Liver (tissue), 9 donors: ENCODE results near the gene SMOC2. TPM values are rescaled to one million over a fixed set of nuclear protein-coding genes. Genes with fewer than 3 reads are reported as not detected.

Experiments used
- DNase-seq: peaks from one replicate; pipeline ENCODE4 v3.0.0-alpha.2; 2017; ENCODE audit warnings: low spot score
- H3K27ac ChIP-seq, 2 donors: one replicate each; pipeline ENCODE4 v1.7.0; 2013; ENCODE audit warnings: inconsistent platforms in 2 of 2, low read length in 2 of 2, control low read depth in 1 of 2, low read depth in 1 of 2, mild to moderate bottlenecking in 1 of 2
- H3K27me3 ChIP-seq, 4 donors: one replicate each; pipeline versions ENCODE4 v1.6.1 to v1.7.0; 2013; ENCODE audit warnings: low read length in 3 of 4, inconsistent platforms in 1 of 4, mild to moderate bottlenecking in 1 of 4, moderate library complexity in 1 of 4; ENCODE audit not compliant: control insufficient read depth in 4 of 4, insufficient read depth in 4 of 4
- H3K36me3 ChIP-seq, 4 donors: one replicate each; pipeline versions ENCODE4 v1.6.1 to v1.7.0; 2013; ENCODE audit warnings: low read length in 3 of 4, mild to moderate bottlenecking in 3 of 4, low read depth in 1 of 4, moderate library complexity in 1 of 4; ENCODE audit not compliant: control insufficient read depth in 4 of 4, insufficient read depth in 3 of 4
- H3K4me1 ChIP-seq, 4 donors: one replicate each; pipeline versions ENCODE4 v1.6.1 to v1.7.0; 2013; ENCODE audit warnings: low read length in 3 of 4, mild to moderate bottlenecking in 3 of 4, moderate library complexity in 1 of 4; ENCODE audit not compliant: control insufficient read depth in 4 of 4, insufficient read depth in 4 of 4
- H3K4me3 ChIP-seq, 3 donors: one replicate each; pipeline versions ENCODE4 v1.6.1 to v1.7.0; 2013; ENCODE audit warnings: low read length in 3 of 3, control low read depth in 1 of 3, low read depth in 1 of 3, mild to moderate bottlenecking in 1 of 3
- H3K9ac ChIP-seq, 2 donors: one replicate each; pipeline ENCODE4 v1.7.0; 2013; ENCODE audit warnings: low read length in 2 of 2, mild to moderate bottlenecking in 2 of 2, moderate library complexity in 2 of 2, control low read depth in 1 of 2, low read depth in 1 of 2
- H3K9me3 ChIP-seq, 4 donors: one replicate each; pipeline versions ENCODE4 v1.6.1 to v1.7.0; 2013; ENCODE audit warnings: low read length in 3 of 4; ENCODE audit not compliant: control insufficient read depth in 4 of 4
- CTCF ChIP-seq: fragments of 150-350 bp; IDR thresholded peaks from 2 replicates; pipeline ENCODE4 v1.5.1; 2017; ENCODE audit warnings: improper control_type of control experiment, low read depth, low read length; ENCODE audit not compliant: missing input control
- EGR1 ChIP-seq, 2 donors: IDR thresholded peaks; 2 replicates each; pipeline ENCODE4 v1.6.1; 2016 to 2018; ENCODE audit warnings: antibody characterized with exemption in 2 of 2, low read depth in 2 of 2
- FOXA1 ChIP-seq: IDR thresholded peaks from 2 replicates; pipeline ENCODE4 v1.6.1; 2016; ENCODE audit warnings: antibody characterized with exemption
- FOXA2 ChIP-seq: IDR thresholded peaks from 2 replicates; pipeline ENCODE4 v1.6.1; 2016; ENCODE audit warnings: antibody characterized with exemption
- GABPA ChIP-seq, 2 donors: IDR thresholded peaks in 1 of 2; conservative IDR thresholded peaks in 1 of 2; 2 replicates each; pipeline ENCODE4 v1.6.1; 2016; ENCODE audit warnings: antibody characterized with exemption in 2 of 2, mild to moderate bottlenecking in 1 of 2, moderate library complexity in 1 of 2
- HNF4A ChIP-seq, 2 donors: conservative IDR thresholded peaks; 2 replicates each; pipeline ENCODE4 v1.6.1; 2016; ENCODE audit warnings: antibody characterized with exemption in 2 of 2, mild to moderate bottlenecking in 2 of 2
- HNF4G ChIP-seq: IDR thresholded peaks from 2 replicates; pipeline ENCODE4 v1.6.1; 2016; ENCODE audit warnings: antibody characterized with exemption
- JUND ChIP-seq, 2 donors: IDR thresholded peaks; 2 replicates each; pipeline ENCODE4 v1.6.1; 2016; ENCODE audit warnings: antibody characterized with exemption in 2 of 2
- NR2F2 ChIP-seq: IDR thresholded peaks from 2 replicates; pipeline ENCODE4 v1.6.1; 2016; ENCODE audit warnings: antibody characterized with exemption
- RAD21 ChIP-seq, 2 donors: IDR thresholded peaks; 2 replicates each; pipeline ENCODE4 v1.6.1; 2016; ENCODE audit warnings: antibody characterized with exemption in 2 of 2, mild to moderate bottlenecking in 2 of 2
- REST ChIP-seq: IDR thresholded peaks from 2 replicates; pipeline ENCODE4 v1.6.1; 2016; ENCODE audit warnings: antibody characterized with exemption, mild to moderate bottlenecking
- RXRA ChIP-seq, 2 donors: IDR thresholded peaks; 2 replicates each; pipeline ENCODE4 v1.6.1; 2017 to 2018; ENCODE audit warnings: antibody characterized with exemption in 2 of 2, mild to moderate bottlenecking in 1 of 2
- SP1 ChIP-seq: IDR thresholded peaks from 2 replicates; pipeline ENCODE4 v1.6.1; 2018; ENCODE audit warnings: antibody characterized with exemption, mild to moderate bottlenecking
- TAF1 ChIP-seq: conservative IDR thresholded peaks from 2 replicates; pipeline ENCODE4 v1.6.1; 2016; ENCODE audit warnings: antibody characterized with exemption, mild to moderate bottlenecking
- YY1 ChIP-seq: IDR thresholded peaks from 2 replicates; pipeline ENCODE4 v1.6.1; 2016; ENCODE audit warnings: antibody characterized with exemption, mild to moderate bottlenecking
- WGBS: extraction: QIAGEN DNeasy Blood & Tissue Kit; methylation state at CpG from one replicate; pipeline ENCODE4 v1.1.7; 2013; 5-methylcytosine and 5-hydroxymethylcytosine counted together
- polyA plus RNA-seq, 2 donors: library from polyadenylated mRNA; stranded (reverse) in 1 of 2; unstranded in 1 of 2; fragments of 200-250 nt in 1 of 2; fragments of >200 nt in 1 of 2; fragmentation: Nextera tagmentation in 1 of 2; extraction: Ambion mirVana in 1 of 2; gene quantifications; one replicate each; pipeline versions ENCODE4 v1.2.1 to v1.2.3, GENCODE V29; 2013 to 2015
- total RNA-seq, 2 donors: library from RNA; depleted of rRNA; stranded (reverse); fragments of >200 nt; gene quantifications; one replicate each; pipeline ENCODE4 v1.2.3, GENCODE V29; 2014
- TF ChIP-seq, protein P1 (sequence below): IDR thresholded peaks from 2 replicates; pipeline ENCODE4 v1.6.1; 2016; ENCODE audit warnings: antibody characterized with exemption
- TF ChIP-seq, protein P2 (sequence below): IDR thresholded peaks from 2 replicates; pipeline ENCODE4 v1.6.1; 2016; ENCODE audit warnings: antibody characterized with exemption
- TF ChIP-seq, protein P3 (sequence below): IDR thresholded peaks from 2 replicates; pipeline ENCODE4 v1.6.1; 2016; ENCODE audit warnings: antibody characterized with exemption
- donor health status: healthy.
- donor health status: healthy.
- donor health status: healthy.
- donor health status: healthy.
- donor health status: healthy.

SMOC2 gene
- total and polyA plus RNA-seq, 4 donors, result 0.23 to 1.9 (median 1.1) TPM

GRCh38 chr6:168434505-168434904 lies 6.5 kb upstream of the SMOC2 start:
- Histone ChIP-seq H3K4me1 (no peaks in the 10 kb centered on the region), H3K4me3 (no peak overlapping the region), H3K36me3 (no peaks in the 10 kb centered on the region), H3K27me3 (peaks cover 0 to 13% (median 3%) of the 10 kb centered on the region in 4 donors), H3K9ac (no peak overlapping the region), H3K27ac (no peak overlapping the region), H3K9me3 (no peaks in the 10 kb centered on the region)
- 76% methylated on average over 6 of the region's 6 CpGs for WGBS
- no peak for DNase-seq
- no peak for TF ChIP-seq YY1
- TF ChIP-seq, protein P1, sequence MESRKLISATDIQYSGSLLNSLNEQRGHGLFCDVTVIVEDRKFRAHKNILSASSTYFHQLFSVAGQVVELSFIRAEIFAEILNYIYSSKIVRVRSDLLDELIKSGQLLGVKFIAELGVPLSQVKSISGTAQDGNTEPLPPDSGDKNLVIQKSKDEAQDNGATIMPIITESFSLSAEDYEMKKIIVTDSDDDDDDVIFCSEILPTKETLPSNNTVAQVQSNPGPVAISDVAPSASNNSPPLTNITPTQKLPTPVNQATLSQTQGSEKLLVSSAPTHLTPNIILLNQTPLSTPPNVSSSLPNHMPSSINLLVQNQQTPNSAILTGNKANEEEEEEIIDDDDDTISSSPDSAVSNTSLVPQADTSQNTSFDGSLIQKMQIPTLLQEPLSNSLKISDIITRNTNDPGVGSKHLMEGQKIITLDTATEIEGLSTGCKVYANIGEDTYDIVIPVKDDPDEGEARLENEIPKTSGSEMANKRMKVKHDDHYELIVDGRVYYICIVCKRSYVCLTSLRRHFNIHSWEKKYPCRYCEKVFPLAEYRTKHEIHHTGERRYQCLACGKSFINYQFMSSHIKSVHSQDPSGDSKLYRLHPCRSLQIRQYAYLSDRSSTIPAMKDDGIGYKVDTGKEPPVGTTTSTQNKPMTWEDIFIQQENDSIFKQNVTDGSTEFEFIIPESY, result no peak

DNA sequence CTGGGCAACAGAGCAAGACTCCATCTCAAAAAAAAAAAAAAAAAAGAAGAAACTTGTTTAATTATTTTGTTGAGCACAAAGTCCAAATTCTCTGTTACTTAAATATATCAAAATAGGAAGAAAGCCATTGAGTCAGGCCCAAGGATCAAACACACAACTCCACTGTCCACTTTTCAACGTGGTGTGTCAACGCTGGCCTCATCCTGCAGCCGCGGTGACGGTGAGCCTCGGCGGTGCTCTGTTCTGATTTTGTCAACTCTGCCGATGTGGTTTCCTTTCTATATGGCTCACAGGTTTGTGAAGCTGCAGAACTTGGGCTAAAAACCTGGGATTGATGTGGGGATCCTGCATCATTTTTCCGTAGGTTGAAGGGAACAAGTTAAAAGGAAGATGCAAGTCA lies 3.2 kb upstream of the SMOC2 start:
- no peak overlapping the region for H3K9ac ChIP-seq
- peaks cover 0 to 24% (median 7%) of the 10 kb centered on the region in 4 donors for H3K27me3 ChIP-seq
- H3K4me1 ChIP-seq, result peaks cover 0 to 14% (median 8%) of the 10 kb centered on the region in 4 donors
- no peaks in the 10 kb centered on the region for H3K36me3 ChIP-seq
- WGBS, result 84% methylated on average over 9 of the region's 9 CpGs
- no peak overlapping the region for H3K27ac ChIP-seq
- no peak overlapping the region for H3K4me3 ChIP-seq
- no peaks in the 10 kb centered on the region for H3K9me3 ChIP-seq
- DNase-seq, result no peak
- no peak for TF ChIP-seq YY1
- TF ChIP-seq, protein P2, sequence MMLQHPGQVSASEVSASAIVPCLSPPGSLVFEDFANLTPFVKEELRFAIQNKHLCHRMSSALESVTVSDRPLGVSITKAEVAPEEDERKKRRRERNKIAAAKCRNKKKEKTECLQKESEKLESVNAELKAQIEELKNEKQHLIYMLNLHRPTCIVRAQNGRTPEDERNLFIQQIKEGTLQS, result no peak
- TF ChIP-seq HNF4G, result no peak
- TF ChIP-seq FOXA1, result no peak
- TF ChIP-seq FOXA2, result no peak
- no peak for TF ChIP-seq GABPA (IDR thresholded peaks at IDR 0.05 in 1 of 2, conservative IDR thresholded peaks at IDR 0.05 in 1 of 2)
- TF ChIP-seq NR2F2, result no peak
- no peak for TF ChIP-seq RXRA (IDR thresholded peaks at IDR 0.05)
- no peak for TF ChIP-seq CTCF
- TF ChIP-seq, protein P3, sequence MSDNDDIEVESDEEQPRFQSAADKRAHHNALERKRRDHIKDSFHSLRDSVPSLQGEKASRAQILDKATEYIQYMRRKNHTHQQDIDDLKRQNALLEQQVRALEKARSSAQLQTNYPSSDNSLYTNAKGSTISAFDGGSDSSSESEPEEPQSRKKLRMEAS, result no peak
- no peak for TF ChIP-seq EGR1 (IDR thresholded peaks at IDR 0.05; ENCODE audit: low read depth in 2 of 2)
- no peak for TF ChIP-seq TAF1
- TF ChIP-seq SP1, result no peak
- no peak for TF ChIP-seq REST
- TF ChIP-seq, protein P1, result no peak
- TF ChIP-seq HNF4A (conservative IDR thresholded peaks at IDR 0.05), result no peak
- no peak for TF ChIP-seq JUND (IDR thresholded peaks at IDR 0.05)
- TF ChIP-seq RAD21 (IDR thresholded peaks at IDR 0.05), result no peak
